Stimulated activated CD8-positive, alpha-beta memory T cell treated with anti-CD3 and anti-CD28 coated beads, Interleukin-2, amount 100 ng/mL, for 48 hours (primary cell): ENCODE data around the gene SLU7.
"Not testable (repeated sequence)": the region's sequence is repeated elsewhere in the genome, so short reads cannot be mapped to it uniquely, and the experiment has no call there.

ENCODE experiments used
- DNase-seq, 2 donors: peaks; one replicate each; pipeline ENCODE4 v3.0.0-alpha.2; 2020; ENCODE audit warnings: low read depth in 2 of 2

The SLU7 gene

DNA sequence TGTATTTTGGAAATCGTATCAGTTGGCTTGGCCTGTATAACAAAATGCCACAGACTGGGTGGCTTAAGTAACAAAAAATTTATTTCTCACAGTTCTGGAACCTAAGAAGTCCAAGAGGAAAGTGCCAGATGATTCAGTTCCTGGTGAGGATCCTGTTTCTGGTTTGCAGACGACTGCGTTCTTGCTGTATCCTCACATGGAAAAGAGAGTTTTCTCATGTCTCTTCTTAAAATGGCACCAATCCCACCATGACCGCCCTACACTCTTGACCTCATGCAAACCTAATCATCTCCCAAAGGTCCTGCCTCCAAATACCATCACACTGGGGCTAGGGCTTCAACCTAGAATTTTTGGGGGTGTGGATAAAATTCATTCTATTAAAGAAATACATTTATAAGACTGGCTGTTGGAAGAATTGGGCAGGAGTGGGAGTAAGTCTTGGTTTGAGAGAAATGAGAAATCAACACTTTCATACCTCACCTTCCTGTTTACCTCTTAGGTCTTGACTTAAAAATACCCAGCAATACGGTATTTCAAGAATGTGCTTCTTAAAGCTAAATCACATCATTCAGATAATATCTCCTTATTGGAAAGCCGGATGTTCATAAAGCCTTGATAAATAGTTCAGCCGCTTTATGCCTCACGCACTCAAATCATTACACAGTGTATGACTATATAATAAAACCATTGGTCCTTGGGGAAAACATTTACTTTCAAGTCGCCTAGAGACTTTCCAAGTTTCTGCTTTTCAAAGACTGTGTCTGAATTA is 31.5 kb upstream of the SLU7 start:
- DNase-seq = no peak

DNA sequence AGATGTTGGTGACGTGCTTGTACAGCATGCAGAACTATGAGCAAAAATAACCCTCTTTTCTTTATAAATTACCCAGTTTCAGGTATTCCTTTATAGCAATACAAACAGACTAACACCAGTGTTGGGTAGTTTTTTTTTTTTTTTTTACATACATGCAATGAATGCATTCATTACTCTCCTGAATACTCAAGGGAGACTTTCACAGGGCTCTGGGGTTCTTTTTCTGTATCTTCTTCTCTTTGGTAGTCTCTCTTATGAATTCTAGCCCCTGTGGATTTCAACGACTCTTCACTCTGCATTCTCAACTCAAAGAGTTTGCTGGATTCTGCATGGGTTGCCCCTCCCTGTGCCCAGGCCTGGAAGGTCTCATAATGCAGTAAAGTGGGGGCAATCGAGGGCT is 30.6 kb upstream of the SLU7 start:
- no peak for DNase-seq

DNA sequence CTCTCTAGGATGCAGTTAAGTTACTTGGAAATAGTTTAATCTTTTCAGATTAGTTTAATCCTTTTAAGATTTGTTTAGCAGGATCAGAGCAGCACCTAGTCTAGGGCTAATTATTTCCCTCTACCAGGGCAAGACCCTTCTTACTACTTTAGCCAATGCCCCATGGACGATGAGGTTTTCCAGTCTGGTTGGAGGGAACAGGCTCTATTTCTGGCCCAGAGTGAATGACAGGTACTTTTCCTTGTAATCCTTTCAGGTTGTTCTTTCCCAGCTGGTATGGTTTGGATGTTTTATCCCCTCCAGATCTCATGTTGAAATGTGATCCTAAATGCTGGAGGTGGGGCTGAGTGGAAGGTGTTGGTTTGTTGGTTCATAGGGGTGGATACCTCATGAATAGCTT is 30.0 kb upstream of the SLU7 start:
- DNase-seq = no peak

DNA sequence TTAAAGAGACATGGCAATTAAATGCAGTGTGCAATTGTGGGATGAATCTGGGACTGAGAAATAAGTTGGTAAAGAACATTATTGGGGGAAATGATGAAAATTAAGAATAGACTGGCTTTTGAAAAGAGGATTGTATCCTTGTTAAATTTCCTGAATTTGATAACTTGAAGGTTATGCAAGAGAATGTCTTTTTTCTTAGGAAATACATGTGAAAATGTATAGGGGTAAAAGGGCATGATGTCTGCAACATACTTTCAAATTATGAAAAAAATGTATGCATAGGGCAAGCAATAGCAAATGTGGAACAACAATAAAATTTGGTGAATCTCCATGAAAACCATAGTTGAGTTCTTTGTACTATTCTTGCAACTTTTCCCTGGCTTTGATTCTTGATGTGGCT is 26.9 kb upstream of the SLU7 start:
- DNase-seq = no peak

DNA sequence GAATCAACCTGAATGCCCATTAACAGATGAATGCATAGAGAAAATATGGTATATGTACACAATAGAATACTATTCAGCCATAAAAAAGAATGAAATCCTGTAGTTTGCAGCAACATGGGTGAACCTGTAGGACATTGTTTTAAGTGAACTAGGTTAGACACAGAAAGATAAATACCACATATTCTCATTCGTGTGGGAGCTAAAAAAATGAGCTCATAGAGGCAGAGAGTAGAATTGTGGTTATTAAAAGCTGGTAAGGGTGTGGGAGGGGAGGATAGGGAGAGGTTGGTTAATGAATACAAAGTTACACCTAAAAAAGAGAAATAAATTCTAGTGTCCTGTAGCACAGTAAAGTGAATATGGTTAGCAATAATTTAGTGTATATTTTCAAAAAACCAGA is 26.3 kb upstream of the SLU7 start:
- no peak for DNase-seq

DNA sequence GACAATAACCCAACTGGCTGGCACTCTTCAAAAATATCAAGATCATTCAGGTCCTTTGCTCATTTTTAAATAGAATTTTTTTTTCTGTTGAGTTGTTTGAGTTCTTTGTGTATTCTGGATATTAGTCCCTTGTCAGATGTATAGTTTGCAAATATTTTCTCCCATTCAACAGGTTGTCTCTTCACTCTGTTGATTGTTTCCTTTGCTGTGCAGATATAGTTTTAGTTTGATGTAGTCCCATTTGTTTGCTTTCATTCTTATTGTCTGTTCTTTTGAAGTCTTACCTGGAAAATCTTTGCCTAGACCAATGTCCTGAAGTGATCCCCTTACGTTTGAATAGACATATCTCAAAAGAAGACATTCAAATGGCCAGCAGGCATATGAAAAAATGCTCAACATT is 25.5 kb upstream of the SLU7 start:
- DNase-seq = no peak

DNA sequence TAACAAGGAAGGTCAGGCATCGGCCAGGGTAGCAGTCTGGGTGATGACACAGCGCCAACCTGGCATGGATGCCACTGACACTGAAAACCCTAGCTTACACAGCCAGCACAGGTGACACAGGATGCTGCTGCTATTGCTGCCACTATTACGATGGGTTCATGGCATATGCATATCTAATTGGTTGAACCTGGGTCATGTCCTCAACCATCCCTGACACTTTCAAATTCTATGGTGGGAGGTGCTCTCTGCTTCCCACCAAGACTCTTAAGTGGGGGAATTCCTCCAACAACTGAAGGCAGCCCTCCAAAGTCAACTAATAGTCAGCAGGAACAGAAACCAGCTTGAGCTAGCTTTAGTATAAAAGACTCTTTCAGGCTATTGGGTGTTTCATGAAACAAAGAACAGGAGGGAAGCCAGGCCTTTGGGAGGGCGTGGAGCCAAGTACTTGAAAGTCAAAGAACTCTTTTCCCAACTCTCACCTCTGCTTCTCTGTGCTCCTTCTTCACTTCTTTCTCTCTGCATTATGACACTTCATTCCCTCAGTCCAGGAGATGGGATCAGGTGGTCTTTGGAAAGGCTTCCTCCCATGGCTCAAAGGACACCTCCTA is 24.0 kb upstream of the SLU7 start:
- no peak for DNase-seq

DNA sequence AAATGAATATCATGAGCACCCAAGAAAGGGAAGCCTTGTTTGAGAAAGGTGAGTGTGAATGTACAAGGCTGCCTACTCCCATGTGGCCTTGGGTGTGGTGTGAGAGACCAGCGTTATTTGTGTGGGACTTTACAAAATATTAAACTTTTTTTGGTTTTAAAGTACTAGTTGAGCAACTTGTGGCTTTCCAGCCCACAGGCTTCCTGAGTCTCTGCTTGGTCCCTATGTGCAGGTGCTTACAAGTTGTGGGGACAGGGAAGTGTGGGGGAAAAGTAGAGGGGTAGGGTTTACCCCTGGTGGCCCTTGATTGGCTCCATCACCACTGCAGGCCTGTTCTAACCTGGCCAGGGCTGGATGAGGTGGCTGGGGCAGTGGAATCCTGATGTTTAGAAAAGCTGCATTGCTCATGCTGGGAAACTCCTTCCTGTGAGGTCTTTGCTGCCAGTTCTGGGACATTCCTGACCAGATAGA is 22.5 kb upstream of the SLU7 start:
- no peak for DNase-seq

DNA sequence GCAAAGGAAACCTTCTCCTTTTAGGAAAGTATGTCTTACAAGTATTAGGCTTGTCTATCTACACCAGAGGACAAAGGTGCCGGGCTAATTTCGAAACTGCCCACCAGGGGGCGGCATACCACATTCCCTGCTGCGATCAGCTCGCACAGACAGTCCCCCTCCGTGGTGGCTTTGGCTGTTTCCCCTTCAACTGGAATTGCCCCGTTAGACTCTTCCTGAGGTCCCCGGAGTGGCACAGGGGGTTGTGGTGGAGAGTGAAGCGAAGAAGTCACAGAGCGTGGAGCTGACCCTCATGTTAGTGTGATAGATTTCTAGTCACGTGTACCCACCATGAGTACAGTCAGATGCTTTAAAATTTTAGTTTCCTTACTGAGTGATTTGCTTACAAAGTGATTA is 20.3 kb upstream of the SLU7 start:
- peak; percentile 78 to 88 for DNase-seq

DNA sequence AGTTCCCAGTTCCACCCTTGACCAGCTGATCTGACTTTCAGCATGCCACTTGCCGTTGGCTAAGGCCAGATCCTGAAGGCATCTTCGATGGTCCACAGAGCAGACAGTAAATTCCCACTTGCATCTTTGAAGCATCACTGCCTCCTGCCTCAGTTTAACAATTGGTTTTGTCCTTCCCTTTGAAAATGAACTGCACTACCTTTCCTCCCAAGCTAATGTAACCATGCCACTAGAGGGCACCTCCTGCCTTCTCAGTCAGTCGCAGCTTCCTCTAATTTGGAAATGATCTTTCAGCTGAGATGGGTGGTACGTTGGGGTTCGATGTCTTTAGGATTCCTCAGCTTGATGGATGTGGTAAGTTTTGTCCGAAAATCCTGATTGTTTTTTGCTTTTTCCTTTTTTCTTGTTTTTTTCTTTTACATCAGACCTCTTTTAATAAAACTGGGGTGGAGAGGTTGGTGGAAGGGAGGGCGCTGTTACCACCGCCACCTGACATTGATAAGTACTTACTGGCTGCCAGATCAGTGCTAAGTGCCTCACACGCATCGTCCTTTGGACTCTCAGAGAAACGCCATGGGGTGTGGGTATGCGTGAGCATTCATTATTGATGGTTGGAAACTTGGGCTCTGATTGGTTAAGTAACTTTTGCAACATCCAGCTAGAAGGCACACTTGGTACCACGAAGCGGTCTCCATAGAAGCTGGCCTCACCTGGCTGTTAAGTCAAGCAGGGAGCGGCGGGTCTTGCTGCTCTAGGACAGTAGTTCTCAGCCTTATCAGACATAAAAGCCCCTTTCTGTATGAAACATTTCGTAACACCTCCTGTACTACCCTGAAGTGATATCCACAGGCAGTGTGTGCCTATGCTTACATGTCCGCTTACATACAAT is 19.7 kb upstream of the SLU7 start:
- peak; percentile 26 to 30 for DNase-seq

DNA sequence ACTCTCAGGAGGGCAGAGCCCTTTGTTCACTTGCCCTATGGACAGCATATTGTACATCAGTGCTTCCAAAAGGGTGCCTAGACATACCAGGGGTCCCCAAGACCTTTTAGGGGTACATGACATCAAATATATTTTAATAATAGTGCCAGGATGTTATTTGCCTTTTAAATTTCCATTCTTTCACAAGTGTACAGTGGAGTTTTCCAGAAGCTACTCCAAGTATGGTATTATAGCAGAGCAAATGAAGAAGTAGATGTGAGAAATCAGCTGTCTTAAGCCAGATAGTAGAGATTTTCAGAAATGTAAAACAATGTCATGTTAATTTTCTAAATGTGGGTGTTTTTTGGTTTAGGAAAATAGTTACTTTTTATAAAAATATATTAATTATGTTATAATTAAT is 18.4 kb upstream of the SLU7 start:
- no peak for DNase-seq

DNA sequence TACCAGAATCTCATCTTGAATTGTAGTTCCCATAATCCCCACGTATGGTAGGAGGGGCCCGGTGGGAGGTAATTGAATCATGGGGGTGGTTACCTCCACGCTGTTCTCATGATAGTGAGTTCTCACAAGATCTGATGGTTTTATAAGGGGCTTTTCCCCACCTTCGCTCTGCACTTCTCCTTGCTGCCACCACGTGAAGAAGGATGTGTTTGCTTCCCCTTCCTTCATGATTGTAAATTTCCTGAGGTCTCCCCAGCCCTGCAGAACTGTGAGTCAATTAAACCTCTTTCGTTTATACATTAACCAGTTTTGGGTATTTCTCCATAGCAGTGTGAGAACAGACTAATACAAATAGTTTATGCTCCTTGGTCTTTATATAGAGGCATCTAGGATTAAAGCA is 17.8 kb upstream of the SLU7 start:
- DNase-seq = not testable (repeated sequence)

DNA sequence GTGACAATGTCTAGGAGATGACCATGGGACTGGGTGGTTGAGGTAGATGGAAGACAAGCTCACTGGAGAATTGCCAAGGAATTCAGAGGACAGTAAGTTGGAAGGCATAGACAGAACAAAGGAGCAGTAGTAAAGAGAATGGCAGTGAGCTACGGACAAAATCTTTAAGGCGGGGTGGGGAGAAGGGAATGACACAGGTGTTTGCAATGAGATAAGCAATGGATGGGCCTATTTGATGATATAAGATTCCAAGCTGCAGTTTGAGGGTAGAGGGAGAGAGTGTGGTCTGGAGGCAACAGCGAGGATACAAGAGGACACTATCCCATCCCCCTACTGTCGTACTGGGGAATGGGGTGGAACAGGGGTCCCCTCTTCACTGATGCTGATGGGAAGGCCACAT is 17.1 kb upstream of the SLU7 start:
- no peak for DNase-seq

DNA sequence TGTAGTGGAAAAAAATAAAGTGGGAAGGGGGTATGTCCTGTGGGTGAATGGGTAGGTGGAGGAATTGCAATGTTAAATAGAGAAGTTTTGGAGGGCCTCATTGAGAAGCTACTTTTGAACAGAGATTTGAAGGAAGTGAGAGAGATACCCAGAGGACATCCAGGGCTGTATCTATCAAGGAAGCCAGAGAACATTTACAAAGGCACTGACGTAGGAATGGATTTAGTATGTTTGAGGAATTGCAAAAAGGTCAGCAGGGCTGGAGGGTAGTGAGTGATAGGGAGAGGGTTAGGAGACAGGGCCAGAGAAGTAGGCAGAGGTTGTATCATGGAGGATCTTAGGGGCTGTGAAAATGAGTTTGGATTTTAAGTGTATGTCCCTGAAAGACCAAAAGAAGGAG is 16.7 kb upstream of the SLU7 start:
- DNase-seq = no peak

DNA sequence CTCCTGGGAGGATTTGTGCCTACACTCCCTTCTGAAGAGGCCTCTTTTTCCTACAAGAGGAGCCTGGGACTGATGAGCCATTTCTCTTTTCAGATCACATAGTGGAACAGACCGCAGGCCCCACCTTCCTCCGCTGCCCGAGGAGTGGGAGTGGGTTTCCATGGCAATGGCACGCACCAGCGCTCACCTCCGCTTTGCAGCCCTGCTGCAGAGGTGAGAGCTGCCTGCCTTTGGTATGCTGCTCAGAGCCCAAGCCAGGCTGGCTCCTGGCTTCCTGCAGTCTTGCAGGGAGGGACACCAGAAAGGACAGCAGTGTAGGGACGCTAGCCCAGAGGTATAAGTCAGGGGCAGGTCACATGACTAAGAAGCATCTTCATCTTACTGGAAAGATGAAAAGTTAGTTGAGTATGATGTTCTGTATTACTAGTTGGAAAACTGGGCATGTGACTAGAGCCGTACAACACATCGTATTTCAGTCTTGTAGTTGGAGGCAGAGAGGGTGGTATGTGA is 15.2 kb upstream of the SLU7 start:
- DNase-seq = no peak

DNA sequence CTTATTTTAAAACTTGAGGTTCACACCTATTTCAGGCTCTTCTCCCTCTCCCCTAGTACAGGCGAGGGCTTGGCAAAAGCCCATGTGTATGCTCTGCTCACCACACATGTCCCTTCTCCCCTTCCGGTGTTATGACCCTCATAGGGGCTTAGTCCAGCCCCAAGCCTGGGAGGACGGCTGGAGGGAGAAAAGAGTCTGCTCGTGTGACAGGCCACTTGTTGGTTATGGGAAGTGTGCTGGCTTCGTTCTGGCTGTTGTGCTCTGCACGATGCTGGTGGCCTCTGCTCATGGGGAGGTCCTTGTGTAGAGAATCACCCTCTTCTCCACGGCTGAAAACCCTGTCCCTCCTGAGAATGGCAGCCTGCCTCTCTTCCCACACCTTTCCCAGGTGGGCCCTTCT is 13.9 kb upstream of the SLU7 start:
- no peak for DNase-seq

DNA sequence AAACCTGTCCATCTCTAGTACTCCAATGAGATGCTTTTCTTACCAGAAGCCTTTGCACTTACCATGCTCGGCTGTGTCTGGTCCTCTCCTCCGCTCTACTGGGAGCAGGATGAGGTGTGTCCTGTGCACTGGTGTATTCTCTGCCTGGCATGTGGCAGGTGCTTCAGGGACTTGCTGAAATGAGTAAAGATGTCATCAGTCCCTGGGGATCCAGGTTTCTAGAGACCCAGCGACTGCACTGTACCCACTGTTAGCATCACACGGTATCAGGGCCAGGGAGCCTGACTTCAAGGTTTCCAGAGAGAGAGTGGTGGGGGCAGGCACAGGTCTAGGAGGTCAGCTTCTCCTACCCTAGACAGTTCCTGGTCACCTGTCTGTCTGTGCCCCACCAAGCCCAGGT is 13.3 kb upstream of the SLU7 start:
- DNase-seq = no peak

DNA sequence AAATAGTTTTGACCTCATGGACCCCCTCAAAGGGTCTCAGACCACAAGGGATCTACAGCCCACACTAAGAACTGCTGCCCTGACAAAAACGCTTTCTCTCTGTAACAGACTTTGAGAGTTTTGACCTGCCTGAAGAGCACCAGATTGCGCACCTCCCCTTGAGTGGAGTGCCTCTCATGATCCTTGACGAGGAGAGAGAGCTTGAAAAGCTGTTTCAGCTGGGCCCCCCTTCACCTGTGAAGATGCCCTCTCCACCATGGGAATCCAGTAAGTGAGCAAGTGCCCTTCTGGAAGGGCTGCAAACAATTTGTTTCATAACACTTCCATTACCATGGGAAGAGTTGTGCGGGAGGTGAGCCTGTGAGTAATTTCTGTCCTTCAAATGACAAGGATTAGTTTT is 8.7 kb upstream of the SLU7 start:
- DNase-seq = no peak

DNA sequence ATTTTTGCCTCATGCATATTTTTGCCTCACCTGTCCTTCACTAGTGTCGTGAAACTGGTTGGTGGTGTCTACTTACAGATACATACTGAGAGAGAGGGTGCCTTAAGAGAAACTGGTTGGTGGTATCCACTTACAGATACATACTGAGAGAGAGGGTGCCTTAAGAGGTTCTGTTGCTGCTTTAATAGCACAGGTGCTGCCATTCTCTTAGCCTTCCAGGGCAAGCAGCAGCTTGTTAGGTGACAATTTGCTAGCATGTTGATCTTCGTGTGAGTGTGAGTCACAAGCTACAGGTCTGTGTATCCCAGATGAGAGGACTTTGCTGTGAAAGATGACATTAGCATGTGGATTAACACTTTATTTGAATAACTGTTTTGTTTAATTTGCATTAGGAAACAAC is 4.2 kb upstream of the SLU7 start:
- no peak for DNase-seq

DNA sequence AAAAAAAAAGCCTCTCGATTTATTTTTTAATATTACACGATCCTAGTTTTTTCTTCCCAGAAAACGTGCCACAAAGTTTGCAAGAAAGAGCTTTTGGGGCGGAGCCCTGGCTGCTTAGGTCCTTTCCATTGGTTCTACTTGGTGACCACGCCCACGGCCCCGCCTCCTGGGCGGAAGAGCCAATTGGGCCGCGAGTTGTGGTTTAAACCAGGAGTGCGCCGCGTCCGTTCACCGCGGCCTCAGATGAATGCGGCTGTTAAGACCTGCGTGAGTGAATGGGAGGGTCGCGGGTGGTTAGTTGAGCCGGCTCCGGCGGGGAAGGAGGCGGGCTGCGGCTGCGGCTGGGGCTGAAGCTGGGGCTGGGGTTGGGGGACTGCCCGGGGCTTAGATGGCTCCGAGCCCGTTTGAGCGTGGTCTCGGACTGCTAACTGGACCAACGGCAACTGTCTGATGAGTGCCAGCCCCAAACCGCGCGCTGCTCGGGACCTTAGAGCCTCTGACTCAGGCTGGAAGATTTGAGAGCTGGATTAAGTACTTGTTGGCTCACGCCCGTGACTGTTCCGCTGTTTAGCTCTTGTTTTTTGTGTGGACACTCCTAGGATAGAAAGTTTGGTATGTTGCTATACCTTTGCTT is 2.9 kb upstream of the SLU7 start, which contains the start of gene PTTG1:
Gene PTTG1, plus strand, starts transcription at position 231 of the 634 bp plus-strand sequence. CDS start 458 bp downstream, outside the sequence.
- DNase-seq = peak; percentile 89 to 90

DNA sequence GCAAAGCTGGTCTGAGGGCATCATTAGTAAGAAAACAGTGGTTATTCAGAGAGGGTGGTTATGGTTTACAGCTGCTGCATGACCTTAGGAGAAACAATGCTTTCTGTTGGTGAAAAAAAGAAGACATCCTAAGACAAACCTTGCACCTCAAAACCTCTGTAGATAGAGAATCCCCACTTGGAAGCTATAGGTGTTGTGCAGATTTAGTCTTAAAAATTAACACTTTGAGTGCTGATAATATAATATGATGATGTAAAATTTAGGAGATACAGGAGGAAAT is 1.4 kb upstream of the SLU7 start:
- DNase-seq = no peak
